Astrocyte (in vitro differentiated cells and primary cell): ENCODE results near the gene OTUB1.

Experiments
- EZH2 ChIP-seq: IDR thresholded peaks from 2 replicates; pipeline ENCODE4 v1.6.1; 2012; ENCODE audit warnings: mild to moderate bottlenecking, low read length, inconsistent platforms; ENCODE audit not compliant: insufficient read depth
- TF ChIP-seq, protein P1 (sequence below): IDR thresholded peaks from 2 replicates; pipeline ENCODE4 v1.5.1; 2011; ENCODE audit warnings: low read depth, mild to moderate bottlenecking, inconsistent platforms, low read length, moderate library complexity; ENCODE audit not compliant: insufficient read depth

DNA sequence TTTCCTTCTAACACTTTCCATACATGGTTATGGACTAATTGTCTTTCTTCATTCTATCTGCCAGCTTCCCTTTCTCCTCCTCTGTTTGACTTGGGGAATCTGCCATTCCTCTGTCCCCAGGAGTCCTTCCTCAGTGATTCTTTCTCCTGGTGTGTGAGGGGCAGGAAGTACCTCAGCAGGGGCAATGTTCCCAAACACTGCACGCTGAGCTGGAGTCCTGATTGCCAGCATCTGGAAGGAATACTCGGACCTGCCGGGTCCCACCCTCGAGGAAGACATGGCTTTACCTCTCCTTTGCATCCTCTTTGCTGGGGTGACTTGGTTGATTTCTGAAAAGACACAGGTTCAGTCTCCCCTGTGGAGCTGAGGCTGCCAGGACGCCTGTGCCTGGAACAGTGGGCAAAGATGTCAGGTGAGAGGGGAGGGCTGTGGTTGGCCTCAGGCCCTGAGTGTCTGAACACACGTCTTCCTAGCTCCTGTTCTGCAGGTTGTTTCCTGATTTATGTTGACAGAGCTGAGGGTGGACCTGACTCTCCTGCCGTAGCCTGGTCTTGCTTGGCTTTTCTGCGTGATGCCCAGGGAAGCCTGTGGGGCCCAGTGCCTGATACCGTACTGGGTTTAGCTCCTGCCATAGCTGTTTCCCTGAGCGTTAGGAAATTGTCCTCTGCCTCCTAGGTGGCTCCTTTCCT lies 7.5 kb upstream of the OTUB1 start:
- TF ChIP-seq, protein P1, sequence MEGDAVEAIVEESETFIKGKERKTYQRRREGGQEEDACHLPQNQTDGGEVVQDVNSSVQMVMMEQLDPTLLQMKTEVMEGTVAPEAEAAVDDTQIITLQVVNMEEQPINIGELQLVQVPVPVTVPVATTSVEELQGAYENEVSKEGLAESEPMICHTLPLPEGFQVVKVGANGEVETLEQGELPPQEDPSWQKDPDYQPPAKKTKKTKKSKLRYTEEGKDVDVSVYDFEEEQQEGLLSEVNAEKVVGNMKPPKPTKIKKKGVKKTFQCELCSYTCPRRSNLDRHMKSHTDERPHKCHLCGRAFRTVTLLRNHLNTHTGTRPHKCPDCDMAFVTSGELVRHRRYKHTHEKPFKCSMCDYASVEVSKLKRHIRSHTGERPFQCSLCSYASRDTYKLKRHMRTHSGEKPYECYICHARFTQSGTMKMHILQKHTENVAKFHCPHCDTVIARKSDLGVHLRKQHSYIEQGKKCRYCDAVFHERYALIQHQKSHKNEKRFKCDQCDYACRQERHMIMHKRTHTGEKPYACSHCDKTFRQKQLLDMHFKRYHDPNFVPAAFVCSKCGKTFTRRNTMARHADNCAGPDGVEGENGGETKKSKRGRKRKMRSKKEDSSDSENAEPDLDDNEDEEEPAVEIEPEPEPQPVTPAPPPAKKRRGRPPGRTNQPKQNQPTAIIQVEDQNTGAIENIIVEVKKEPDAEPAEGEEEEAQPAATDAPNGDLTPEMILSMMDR = no peak
- TF ChIP-seq EZH2 = no peak
